KMS-11 (cell line): ENCODE data around the gene SMC1B.
"Not testable (repeated sequence)": the region's sequence is repeated elsewhere in the genome, so short reads cannot be mapped to it uniquely, and the experiment has no call there.

Experiments used
- H2AFZ ChIP-seq: fragments of 200-600 bp; sonication (generic); 2 replicates; pipeline ENCODE4 v1.6.1; 2016; ENCODE audit warnings: antibody characterized with exemption, mixed run types, low read depth
- H3K27ac ChIP-seq: fragments of 200-600 bp; sonication (generic); 2 replicates; pipeline ENCODE4 v1.6.1; 2016; ENCODE audit warnings: mild to moderate bottlenecking, mixed run types
- H3K27me3 ChIP-seq: fragments of 200-600 bp; sonication (generic); 2 replicates; pipeline ENCODE4 v1.6.1; 2017; ENCODE audit warnings: mild to moderate bottlenecking, low read depth, mixed run types, moderate library complexity; ENCODE audit not compliant: insufficient read depth
- H3K36me3 ChIP-seq: fragments of 200-600 bp; sonication (generic); 2 replicates; pipeline ENCODE4 v1.6.1; 2017; ENCODE audit warnings: mild to moderate bottlenecking, mixed run types; ENCODE audit not compliant: insufficient read depth
- H3K4me1 ChIP-seq: fragments of 200-600 bp; sonication (generic); 2 replicates; pipeline ENCODE4 v1.6.1; 2016; ENCODE audit warnings: mild to moderate bottlenecking, low read depth, mixed run types; ENCODE audit not compliant: poor library complexity, severe bottlenecking
- H3K4me2 ChIP-seq: fragments of 200-600 bp; sonication (generic); 2 replicates; pipeline ENCODE4 v1.7.0; 2016; ENCODE audit warnings: mild to moderate bottlenecking, mixed run types
- H3K4me3 ChIP-seq: fragments of 200-600 bp; sonication (generic); IDR thresholded peaks from 2 replicates; pipeline ENCODE4 v1.6.1; 2017; ENCODE audit warnings: low read depth, low read length, mixed read lengths; ENCODE audit not compliant: insufficient read depth
- H3K79me2 ChIP-seq: fragments of 200-600 bp; sonication (generic); 2 replicates; pipeline ENCODE4 v1.6.1; 2016; ENCODE audit warnings: low read depth, mixed run types; ENCODE audit not compliant: insufficient read depth
- H3K9ac ChIP-seq: fragments of 200-600 bp; sonication (generic); 2 replicates; pipeline ENCODE4 v1.6.1; 2016; ENCODE audit warnings: mild to moderate bottlenecking, mixed run types
- H4K20me1 ChIP-seq: fragments of 200-600 bp; sonication (generic); 2 replicates; pipeline ENCODE4 v1.6.1; 2016; ENCODE audit warnings: mild to moderate bottlenecking, mixed run types; ENCODE audit not compliant: insufficient read depth
- TF ChIP-seq, protein P1 (sequence below): fragments of 200-600 bp; sonication (generic); conservative IDR thresholded peaks from 2 replicates; pipeline ENCODE4 v1.6.1; 2017; ENCODE audit warnings: low read depth, mild to moderate bottlenecking, antibody characterized with exemption, low read length, moderate library complexity, mixed read lengths

SMC1B gene

DNA sequence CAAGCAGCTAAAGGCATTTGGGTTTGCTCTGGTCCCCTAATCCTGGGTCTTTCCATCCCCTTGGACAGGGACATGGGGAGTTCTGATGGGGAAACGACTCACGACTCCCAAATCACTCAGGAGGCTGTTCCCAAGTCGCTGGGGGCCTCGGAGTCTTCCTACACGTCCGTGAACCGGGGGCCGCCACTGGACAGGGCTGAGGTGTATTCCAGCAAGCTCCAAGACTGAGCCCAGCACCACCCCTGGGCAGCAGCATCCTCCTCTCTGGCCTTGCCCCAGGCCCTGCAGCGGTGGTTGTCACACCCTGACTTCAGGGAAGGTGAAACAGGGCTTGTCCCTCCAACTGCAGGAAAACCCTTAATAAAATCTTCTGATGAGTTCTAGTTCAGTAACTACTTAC is 117.9 kb downstream of the SMC1B start:
- Histone ChIP-seq H3K4me3 (no peak overlapping the region), H3K79me2 (no peaks in the 10 kb centered on the region), H3K9ac (no peak overlapping the region), H3K4me2 (no peak overlapping the region), H3K27ac (no peak overlapping the region), H4K20me1 (no peaks in the 10 kb centered on the region), H3K36me3 (no peaks in the 10 kb centered on the region), H3K4me1 (no peaks in the 10 kb centered on the region), H2AFZ (no peak overlapping the region), H3K27me3 (peaks cover 7% of the 10 kb centered on the region; the same call in 1 of the 2 replicates)
- TF ChIP-seq, protein P1, sequence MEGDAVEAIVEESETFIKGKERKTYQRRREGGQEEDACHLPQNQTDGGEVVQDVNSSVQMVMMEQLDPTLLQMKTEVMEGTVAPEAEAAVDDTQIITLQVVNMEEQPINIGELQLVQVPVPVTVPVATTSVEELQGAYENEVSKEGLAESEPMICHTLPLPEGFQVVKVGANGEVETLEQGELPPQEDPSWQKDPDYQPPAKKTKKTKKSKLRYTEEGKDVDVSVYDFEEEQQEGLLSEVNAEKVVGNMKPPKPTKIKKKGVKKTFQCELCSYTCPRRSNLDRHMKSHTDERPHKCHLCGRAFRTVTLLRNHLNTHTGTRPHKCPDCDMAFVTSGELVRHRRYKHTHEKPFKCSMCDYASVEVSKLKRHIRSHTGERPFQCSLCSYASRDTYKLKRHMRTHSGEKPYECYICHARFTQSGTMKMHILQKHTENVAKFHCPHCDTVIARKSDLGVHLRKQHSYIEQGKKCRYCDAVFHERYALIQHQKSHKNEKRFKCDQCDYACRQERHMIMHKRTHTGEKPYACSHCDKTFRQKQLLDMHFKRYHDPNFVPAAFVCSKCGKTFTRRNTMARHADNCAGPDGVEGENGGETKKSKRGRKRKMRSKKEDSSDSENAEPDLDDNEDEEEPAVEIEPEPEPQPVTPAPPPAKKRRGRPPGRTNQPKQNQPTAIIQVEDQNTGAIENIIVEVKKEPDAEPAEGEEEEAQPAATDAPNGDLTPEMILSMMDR, result no peak

DNA sequence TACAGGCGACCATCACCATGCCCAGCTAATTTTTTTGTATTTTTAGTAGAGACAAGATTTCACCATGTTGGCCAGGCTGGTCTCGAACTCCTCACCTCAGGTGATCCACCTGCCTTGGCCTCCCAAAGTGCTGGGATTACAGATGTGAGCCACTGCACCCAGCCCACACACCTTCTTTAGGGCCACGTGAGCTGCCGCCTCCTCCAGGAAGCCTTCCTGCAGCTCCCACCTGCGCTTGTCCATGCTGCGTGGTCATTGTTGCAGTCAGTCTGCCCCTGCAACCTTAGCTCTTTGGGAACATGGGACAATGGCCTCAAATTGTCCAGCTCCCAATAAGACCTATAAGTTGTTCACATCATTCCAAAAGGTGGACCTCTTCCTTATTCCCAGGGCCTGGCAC is 118.4 kb downstream of the SMC1B start:
- H3K27ac ChIP-seq, H3K4me1 ChIP-seq, H3K79me2 ChIP-seq, H3K4me2 ChIP-seq, H3K36me3 ChIP-seq, H3K4me3 ChIP-seq, H3K27me3 ChIP-seq, H4K20me1 ChIP-seq, H3K9ac ChIP-seq, H2AFZ ChIP-seq: not testable (repeated sequence)
